ENCODE results near the gene RNPEPL1.

Gene RNPEPL1

GRCh38 chr2:240593703-240594451, 25.6 kb downstream of the RNPEPL1 start:
- DNase-seq = no peak

GRCh38 chr2:240594511-240595380, 26.5 kb downstream of the RNPEPL1 start:
- no peak for DNase-seq

- DNase-seq = no peak
Observed at GRCh38 chr2:240595381-240596079, 27.2 kb downstream of the RNPEPL1 start.

- DNase-seq = no peak
Observed at GRCh38 chr2:240596080-240596460, 27.8 kb downstream of the RNPEPL1 start.

GRCh38 chr2:240596491-240596931, 28.2 kb downstream of the RNPEPL1 start:
- DNase-seq = no peak

- no peak for DNase-seq
Observed at GRCh38 chr2:240597054-240597418, 28.8 kb downstream of the RNPEPL1 start.

- DNase-seq = no peak
Observed at GRCh38 chr2:240597419-240598181, 29.3 kb downstream of the RNPEPL1 start.

- DNase-seq = no peak
Observed at GRCh38 chr2:240598311-240598911, 30.1 kb downstream of the RNPEPL1 start.

- DNase-seq = no peak
Observed at GRCh38 chr2:240599141-240599583, 30.9 kb downstream of the RNPEPL1 start.

GRCh38 chr2:240600451-240600961, 32.2 kb downstream of the RNPEPL1 start:
- no peak for DNase-seq

- no peak for DNase-seq
Observed at GRCh38 chr2:240601061-240601830, 33.0 kb downstream of the RNPEPL1 start.

GRCh38 chr2:240601831-240602160, 33.5 kb downstream of the RNPEPL1 start:
- no peak for DNase-seq

GRCh38 chr2:240602266-240603050, 34.2 kb downstream of the RNPEPL1 start:
- no peak for DNase-seq

GRCh38 chr2:240603081-240603835, 35.0 kb downstream of the RNPEPL1 start:
- no peak for DNase-seq

GRCh38 chr2:240603846-240604245, 35.6 kb downstream of the RNPEPL1 start:
- DNase-seq = no peak

- peak; percentile 12 for DNase-seq
Observed at GRCh38 chr2:240604291-240604938, 36.1 kb downstream of the RNPEPL1 start.

GRCh38 chr2:240604939-240605716, 36.8 kb downstream of the RNPEPL1 start:
- no peak for DNase-seq
